IMR-90 (cell line): Measurements from ENCODE around the gene KLHL20. TPM values are rescaled to one million over a fixed set of nuclear protein-coding genes. Genes with fewer than 3 reads are reported as not detected.

Experiments
- ATAC-seq: fragments of 200-7000 bp; cut with Tn5 transposase; 2 replicates; pipeline ENCODE4 v1.9.1; 2020; ENCODE audit warnings: low read depth, mild to moderate bottlenecking, moderate library complexity
- BruUV-seq: library from RNA; stranded (reverse); fragments of 400-500 nt; replicated peaks from 2 replicates; lab custom pipeline; 2021; lab: Mats Ljungman, UMichigan
- CTCF ChIA-PET: fragments of 300-600 bp; formaldehyde crosslinking; extraction: SDS; loops from one replicate; lab custom pipeline; 2021; ENCODE audit warnings: antibody characterized with exemption; lab: Yijun Ruan, JAX
- POLR2A ChIA-PET: fragments of 300-600 bp; sonication (Branson Sonifier 250); formaldehyde crosslinking; loops from one replicate; lab custom pipeline; 2022; ENCODE audit warnings: antibody characterized with exemption; ENCODE audit not compliant: unreplicated experiment; lab: Charles Lee
- DNase-seq: peaks from one replicate; pipeline ENCODE4 v3.0.0; 2013
- H2AFZ ChIP-seq: replicated peaks from 2 replicates; pipeline ENCODE3; 2013; ENCODE audit warnings: low read length, mild to moderate bottlenecking; ENCODE audit not compliant: poor library complexity
- H2AK5ac ChIP-seq: 2 replicates; pipeline ENCODE4 v1.6.1; 2013; ENCODE audit warnings: low read depth, low read length, inconsistent platforms
- H2AK9ac ChIP-seq: replicated peaks from 2 replicates; pipeline ENCODE3; 2013; ENCODE audit warnings: mild to moderate bottlenecking, low read depth, low read length, moderate library complexity; ENCODE audit not compliant: poor library complexity
- H2BK120ac ChIP-seq: 2 replicates; pipeline ENCODE4 v1.6.1; 2013; ENCODE audit warnings: low read depth, low read length, inconsistent platforms
- H2BK15ac ChIP-seq: 3 replicates; pipeline ENCODE4 v1.6.1; 2013; ENCODE audit warnings: low read depth, low read length, inconsistent platforms
- H2BK20ac ChIP-seq: 2 replicates; pipeline ENCODE4 v1.6.1; 2013; ENCODE audit warnings: low read depth, mild to moderate bottlenecking, inconsistent platforms, low read length, moderate library complexity
- H2BK5ac ChIP-seq: 2 replicates; pipeline ENCODE4 v1.6.1; 2013; ENCODE audit warnings: mild to moderate bottlenecking, low read depth, low read length, inconsistent platforms; ENCODE audit not compliant: poor library complexity, severe bottlenecking
- H3K14ac ChIP-seq: replicated peaks from 2 replicates; pipeline ENCODE4 v1.6.1; 2013; ENCODE audit warnings: low read depth, low read length, inconsistent platforms
- H3K18ac ChIP-seq: 2 replicates; pipeline ENCODE4 v1.6.1; 2013; ENCODE audit warnings: low read depth, low read length, control low read depth
- H3K23ac ChIP-seq: 2 replicates; pipeline ENCODE4 v1.6.1; 2013; ENCODE audit warnings: low read depth, low read length, inconsistent platforms
- H3K27ac ChIP-seq: 2 replicates; pipeline ENCODE4 v1.5.1; 2013; ENCODE audit warnings: mild to moderate bottlenecking, control low read depth, low read length; ENCODE audit not compliant: insufficient read depth
- H3K27me3 ChIP-seq: 2 replicates; pipeline ENCODE4 v1.6.1; 2013; ENCODE audit warnings: low read length; ENCODE audit not compliant: control insufficient read depth, insufficient read depth
- H3K36me3 ChIP-seq: 2 replicates; pipeline ENCODE4 v1.6.1; 2013; ENCODE audit warnings: low read length, mixed read lengths; ENCODE audit not compliant: control insufficient read depth, insufficient read depth
- H3K4ac ChIP-seq: 2 replicates; pipeline ENCODE4 v1.6.1; 2013; ENCODE audit warnings: low read depth, low read length, inconsistent platforms
- H3K4me1 ChIP-seq: 2 replicates; pipeline ENCODE4 v1.6.1; 2013; ENCODE audit warnings: low read length, mixed read lengths; ENCODE audit not compliant: control insufficient read depth, insufficient read depth
- H3K4me2 ChIP-seq: 2 replicates; pipeline ENCODE4 v1.6.1; 2013; ENCODE audit warnings: low read depth, mild to moderate bottlenecking, control low read depth, low read length, moderate library complexity
- H3K4me3 ChIP-seq: 2 replicates; pipeline ENCODE4 v1.5.1; 2013; ENCODE audit warnings: low read depth, mild to moderate bottlenecking, control low read depth, low read length, moderate library complexity; ENCODE audit not compliant: insufficient read depth
- H3K56ac ChIP-seq: 2 replicates; pipeline ENCODE4 v1.6.1; 2013; ENCODE audit warnings: low read length, inconsistent platforms; ENCODE audit not compliant: insufficient read depth; ENCODE audit errors: extremely low read depth
- H3K79me1 ChIP-seq, 2 experiments: 2 replicates each; pipeline ENCODE4 v1.6.1; 2013; ENCODE audit warnings: low read length in 2 of 2, inconsistent platforms in 1 of 2, low read depth in 1 of 2
- H3K9ac ChIP-seq: 2 replicates; pipeline ENCODE4 v1.6.1; 2013; ENCODE audit warnings: low read depth, low read length, control low read depth
- H3K9me1 ChIP-seq: 2 replicates; pipeline ENCODE4 v1.6.1; 2013; ENCODE audit warnings: low read length, inconsistent platforms; ENCODE audit not compliant: insufficient read depth
- H3K9me3 ChIP-seq: 2 replicates; pipeline ENCODE4 v1.6.1; 2013; ENCODE audit warnings: low read length; ENCODE audit not compliant: control insufficient read depth, insufficient read depth
- H4K20me1 ChIP-seq: 2 replicates; pipeline ENCODE4 v1.6.1; 2013; ENCODE audit warnings: low read length, inconsistent platforms; ENCODE audit not compliant: insufficient read depth
- H4K5ac ChIP-seq: 2 replicates; pipeline ENCODE4 v1.6.1; 2013; ENCODE audit warnings: mild to moderate bottlenecking, low read depth, low read length, control low read depth
- H4K8ac ChIP-seq, 2 experiments: 2 replicates each; pipeline ENCODE4 v1.6.1; 2013; ENCODE audit warnings: low read depth in 2 of 2, low read length in 2 of 2, control low read depth in 1 of 2, inconsistent platforms in 1 of 2
- H4K91ac ChIP-seq: 2 replicates; pipeline ENCODE4 v1.6.1; 2013; ENCODE audit warnings: low read depth, low read length, inconsistent platforms; ENCODE audit not compliant: insufficient read depth
- MXI1 ChIP-seq: IDR thresholded peaks from 2 replicates; pipeline ENCODE4 v1.6.1; 2012; ENCODE audit warnings: low read depth, mild to moderate bottlenecking, low read length, moderate library complexity, borderline replicate concordance
- WGBS, 2 experiments: methylation state at CpG; one replicate each; pipeline versions ENCODE4 v1.1.5 to v1.1.7; 2013; ENCODE audit warnings: missing lambda C conversion rate in 2 of 2; ENCODE audit not compliant: insufficient read length in 1 of 2; ENCODE audit errors: extremely low coverage in 2 of 2; 5-methylcytosine and 5-hydroxymethylcytosine counted together
- dilution Hi-C: fragments of 300-500 bp; cut with HindIII; formaldehyde crosslinking; loops from one replicate; pipeline ENCODE4 v1.14.3; 2018; ENCODE audit warnings: low sequenced_read_pairs; ENCODE audit not compliant: unreplicated experiment
- in situ Hi-C: fragments of 300-500 bp; cut with MboI; formaldehyde crosslinking; loops from 3 replicates; pipeline ENCODE4 v1.14.3; 2019; ENCODE audit warnings: low sequenced_read_pairs, inconsistent platforms, mixed read lengths
- intact Hi-C: fragments of 100-400 bp; cut with micrococcal nuclease; formaldehyde crosslinking; loops from 2 replicates; pipeline ENCODE4 v1.10.0; 2022
- polyA plus RNA-seq, 3 experiments: library from polyadenylated mRNA; depleted of rRNA; stranded (reverse); fragments of >200 nt; gene quantifications; 2 replicates each; pipeline ENCODE4 v1.2.3, GENCODE V29; 2012; ENCODE audit warnings: low replicate concordance in 1 of 3
- total RNA-seq: library from RNA; depleted of rRNA; stranded (reverse); fragments of >200 nt; gene quantifications from 2 replicates; pipeline ENCODE4 v1.2.3, GENCODE V29; 2012

Gene KLHL20
- total and polyA plus RNA-seq, 2 of the 4 experiments (the other 2 are of a cell fraction): 13.5 to 23.3 TPM

DNA sequence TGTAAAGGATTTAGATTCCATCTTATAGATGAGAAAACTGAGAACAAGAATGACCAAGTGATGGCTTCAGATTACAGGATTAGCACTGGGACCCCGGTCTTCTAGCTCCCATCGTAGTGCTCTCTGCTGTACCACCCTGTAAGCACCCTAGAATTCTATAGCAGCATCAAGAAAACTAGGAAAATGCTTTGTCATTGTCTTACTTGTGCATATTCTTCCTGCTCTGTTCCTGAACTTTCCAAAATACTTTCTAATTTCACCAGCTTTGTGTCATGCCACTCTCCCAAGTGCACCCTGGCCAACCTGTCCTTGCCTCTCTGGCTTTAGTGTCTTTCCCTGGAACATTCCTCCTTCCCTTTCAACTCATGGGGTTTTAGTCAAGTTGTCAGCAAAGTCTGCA lies 6.0 kb upstream of the KLHL20 start:
- Histone ChIP-seq H3K18ac (no peak overlapping the region), H3K4me1 (no peaks in the 10 kb centered on the region), H3K23ac (no peak overlapping the region), H3K14ac (no peak overlapping the region), H3K27ac (no peak overlapping the region), H2AK9ac (no peak overlapping the region), H2BK120ac (no peak overlapping the region), H3K9ac (no peak overlapping the region), H2AK5ac (no peak overlapping the region), H4K91ac (no peak overlapping the region), H3K27me3 (peaks cover 9% of the 10 kb centered on the region; the same call in 1 of the 2 replicates), H2BK20ac (no peak overlapping the region), H2BK15ac (no peak overlapping the region), H4K20me1 (no peaks in the 10 kb centered on the region), H3K4ac (no peak overlapping the region), H4K5ac (no peak overlapping the region), H3K56ac (no peak overlapping the region), H4K8ac (no peak overlapping the region), H2BK5ac (no peak overlapping the region), H3K79me1 (no peaks in the 10 kb centered on the region), H3K9me3 (no peaks in the 10 kb centered on the region), H3K36me3 (no peaks in the 10 kb centered on the region), H3K4me2 (no peak overlapping the region), H3K9me1 (no peaks in the 10 kb centered on the region), H3K4me3 (no peak overlapping the region), H2AFZ (no peak overlapping the region)
- DNase-seq (no peak), ATAC-seq (no peak)
- ChIA-PET POLR2A (no interaction called here), CTCF (no interaction called here)
- WGBS, 2 experiments: no CpG with 5 or more reads among the region's 2 CpGs
- no peak for TF ChIP-seq MXI1
- in situ Hi-C loops (no loop called here), dilution Hi-C loops (no loop called here), intact Hi-C loops (no loop called here)
- BruUV-seq: no TSS peak
